GM12874 (cell line): ENCODE results near the gene WNK1.

Experiments used
- TF ChIP-seq, protein P1 (sequence below): IDR thresholded peaks from 2 replicates; pipeline ENCODE4 v1.5.1; 2011; ENCODE audit warnings: low read depth, mild to moderate bottlenecking, control low read depth, low read length, moderate library complexity; ENCODE audit not compliant: insufficient read depth

WNK1 gene

DNA sequence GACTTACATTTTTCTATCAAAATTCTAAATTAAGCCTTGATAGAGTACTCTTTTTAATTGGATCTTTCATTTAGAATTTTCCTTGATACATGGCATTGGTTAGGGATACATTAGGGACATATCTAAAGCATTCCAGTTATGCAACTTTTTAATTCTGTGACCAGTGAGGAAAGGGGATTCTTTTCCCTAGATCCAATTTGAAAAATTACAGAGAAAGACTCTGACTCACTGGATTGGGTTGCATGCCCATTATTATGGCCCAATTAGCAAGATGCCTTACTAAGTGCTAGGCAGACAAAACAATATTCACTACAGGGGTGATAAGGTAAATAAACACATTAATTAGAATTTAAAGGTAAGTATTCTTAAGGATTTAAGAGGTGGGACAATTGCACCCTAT is 202.4 kb downstream of the WNK1 start:
- TF ChIP-seq, protein P1, sequence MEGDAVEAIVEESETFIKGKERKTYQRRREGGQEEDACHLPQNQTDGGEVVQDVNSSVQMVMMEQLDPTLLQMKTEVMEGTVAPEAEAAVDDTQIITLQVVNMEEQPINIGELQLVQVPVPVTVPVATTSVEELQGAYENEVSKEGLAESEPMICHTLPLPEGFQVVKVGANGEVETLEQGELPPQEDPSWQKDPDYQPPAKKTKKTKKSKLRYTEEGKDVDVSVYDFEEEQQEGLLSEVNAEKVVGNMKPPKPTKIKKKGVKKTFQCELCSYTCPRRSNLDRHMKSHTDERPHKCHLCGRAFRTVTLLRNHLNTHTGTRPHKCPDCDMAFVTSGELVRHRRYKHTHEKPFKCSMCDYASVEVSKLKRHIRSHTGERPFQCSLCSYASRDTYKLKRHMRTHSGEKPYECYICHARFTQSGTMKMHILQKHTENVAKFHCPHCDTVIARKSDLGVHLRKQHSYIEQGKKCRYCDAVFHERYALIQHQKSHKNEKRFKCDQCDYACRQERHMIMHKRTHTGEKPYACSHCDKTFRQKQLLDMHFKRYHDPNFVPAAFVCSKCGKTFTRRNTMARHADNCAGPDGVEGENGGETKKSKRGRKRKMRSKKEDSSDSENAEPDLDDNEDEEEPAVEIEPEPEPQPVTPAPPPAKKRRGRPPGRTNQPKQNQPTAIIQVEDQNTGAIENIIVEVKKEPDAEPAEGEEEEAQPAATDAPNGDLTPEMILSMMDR: no peak

- TF ChIP-seq, protein P1: no peak
Measured at GRCh38 chr12:955939-956338, 203.6 kb downstream of the WNK1 start.

DNA sequence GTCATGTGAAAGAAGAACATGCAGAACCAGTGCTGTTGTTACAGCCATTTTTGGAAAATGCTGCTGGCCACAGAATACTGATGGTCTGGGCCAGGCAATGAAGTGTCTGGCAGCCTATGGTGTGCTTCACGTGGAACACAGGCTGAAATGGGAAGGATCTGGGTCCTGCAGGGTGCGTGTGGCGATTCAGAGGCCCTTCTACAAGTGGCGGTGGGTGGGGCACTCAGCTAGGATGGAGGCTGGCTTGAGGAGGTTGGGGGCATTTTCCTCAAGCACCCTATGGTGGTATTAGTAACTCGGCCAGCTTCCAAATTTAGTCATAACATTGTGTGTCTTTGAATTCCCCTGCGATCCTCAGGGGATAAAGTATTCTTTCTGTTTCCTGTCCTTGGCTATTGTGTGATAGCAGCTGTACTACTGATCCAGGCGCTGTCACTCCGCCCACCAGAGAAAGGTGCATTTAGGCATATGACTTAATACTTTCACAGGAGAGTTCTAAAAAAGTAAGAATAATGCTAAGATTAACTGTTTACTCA is 206.3 kb downstream of the WNK1 start:
- TF ChIP-seq, protein P1: no peak
